Measurements from ENCODE around the gene PDS5B.

- TF ChIP-seq CTCF (IDR thresholded peaks at IDR 0.05) (no peak), POLR2AphosphoS5 (IDR thresholded peaks at IDR 0.05) (no peak)
Observed at GRCh38 chr13:32802159-32802558, 215.9 kb downstream of the PDS5B start.
